Peyer's patch (tissue), 4 donors: ENCODE data around the gene GRB14.

Experiments used
- CTCF ChIP-seq, 6 experiments: fragments of 450-650 bp in 4 of 6; fragments of 200-600 bp in 2 of 6; sonication (generic) in 1 of 6; IDR thresholded peaks; one replicate each; pipeline ENCODE4 v1.5.1; 2017 to 2019; ENCODE audit warnings: antibody characterized with exemption in 6 of 6, mild to moderate bottlenecking in 3 of 6, moderate library complexity in 1 of 6
- POLR2A ChIP-seq, 2 donors: fragments of 450-650 bp; IDR thresholded peaks; one replicate each; pipeline ENCODE4 v1.5.1; 2017; ENCODE audit warnings: antibody characterized with exemption in 2 of 2, mild to moderate bottlenecking in 2 of 2, moderate library complexity in 2 of 2

GRCh38 chr2:164509137-164509877 lies 112.0 kb downstream of the GRB14 start:
- no peak for TF ChIP-seq POLR2A (IDR thresholded peaks at IDR 0.05)
- no peak for TF ChIP-seq CTCF (IDR thresholded peaks at IDR 0.05)
